Left ventricle myocardium inferior (tissue), 1 donor: ENCODE results near the gene CENPU. TPM values are rescaled to one million over a fixed set of nuclear protein-coding genes. Genes with fewer than 3 reads are reported as not detected.
"Not testable (repeated sequence)": the region's sequence is repeated elsewhere in the genome, so short reads cannot be mapped to it uniquely, and the experiment has no call there.

ENCODE experiments used
- DNase-seq: peaks from one replicate; pipeline ENCODE4 v3.0.0-alpha.2; 2020
- H3K27ac ChIP-seq: fragments of 200-600 bp; replicated peaks from 2 replicates; pipeline ENCODE4 v1.8.0; 2021
- H3K27me3 ChIP-seq: fragments of 200-600 bp; 2 replicates; pipeline ENCODE4 v1.8.0; 2021; ENCODE audit warnings: low read depth
- H3K36me3 ChIP-seq: fragments of 200-600 bp; 2 replicates; pipeline ENCODE4 v1.8.0; 2021
- H3K4me1 ChIP-seq: fragments of 200-600 bp; 2 replicates; pipeline ENCODE4 v1.8.0; 2021
- H3K4me3 ChIP-seq: fragments of 200-600 bp; 2 replicates; pipeline ENCODE4 v1.8.0; 2021; ENCODE audit warnings: mild to moderate bottlenecking, moderate library complexity
- H3K9me3 ChIP-seq: fragments of 200-600 bp; replicated peaks from 2 replicates; pipeline ENCODE4 v1.8.0; 2021
- CTCF ChIP-seq: fragments of 200-600 bp; IDR thresholded peaks from 2 replicates; pipeline ENCODE4 v1.8.0; 2021; ENCODE audit warnings: antibody characterized with exemption, mild to moderate bottlenecking, borderline replicate concordance
- intact Hi-C: fragments of 100-400 bp; cut with micrococcal nuclease; formaldehyde crosslinking; loops from one replicate; pipeline ENCODE4 v1.11.0; 2022
- total RNA-seq: library from RNA; stranded (reverse); fragmentation: NEBNext Ultra II Directional; extraction: Animal tissue kit (Norgen Biotek cat#: 25700); gene quantifications from one replicate; pipeline ENCODE4 v1.2.1, GENCODE V29; 2021
- donor health status: DM: no; HTN: yes; CAD: no; lungs with severe emphysema.

The CENPU gene
- total RNA-seq, 1 donor from 2014 or later, result 1.8 TPM

DNA sequence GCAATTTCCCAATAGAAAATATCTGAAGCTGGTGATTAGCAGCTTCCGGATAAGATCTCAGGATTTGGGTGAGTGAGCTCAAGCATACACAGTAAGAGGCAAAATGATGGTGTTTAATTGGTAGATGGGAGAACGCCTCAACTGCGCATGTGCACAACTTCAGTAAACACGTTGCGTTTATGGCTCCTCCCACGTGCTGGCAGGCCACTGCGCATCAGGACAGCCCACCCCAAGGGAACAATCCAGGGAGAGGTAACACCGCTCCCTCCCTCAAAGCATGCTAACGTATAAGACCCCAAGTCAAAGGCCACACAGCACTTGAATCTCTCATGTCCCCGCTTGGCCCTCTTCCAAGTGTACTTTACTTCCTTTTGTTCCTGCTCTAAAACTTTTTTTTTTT, 10.3 kb upstream of the CENPU start:
- H3K27ac ChIP-seq, result no peak overlapping the region
- H3K36me3 ChIP-seq, result no peaks in the 10 kb centered on the region
- peaks cover 41% of the 10 kb centered on the region for H3K4me1 ChIP-seq
- peaks cover 5% of the 10 kb centered on the region for H3K9me3 ChIP-seq
- H3K27me3 ChIP-seq, result no peaks in the 10 kb centered on the region
- TF ChIP-seq CTCF, result no peak
- DNase-seq, result no peak
- H3K4me3 ChIP-seq, result no peak overlapping the region
- intact Hi-C loops, result no loop called here

DNA sequence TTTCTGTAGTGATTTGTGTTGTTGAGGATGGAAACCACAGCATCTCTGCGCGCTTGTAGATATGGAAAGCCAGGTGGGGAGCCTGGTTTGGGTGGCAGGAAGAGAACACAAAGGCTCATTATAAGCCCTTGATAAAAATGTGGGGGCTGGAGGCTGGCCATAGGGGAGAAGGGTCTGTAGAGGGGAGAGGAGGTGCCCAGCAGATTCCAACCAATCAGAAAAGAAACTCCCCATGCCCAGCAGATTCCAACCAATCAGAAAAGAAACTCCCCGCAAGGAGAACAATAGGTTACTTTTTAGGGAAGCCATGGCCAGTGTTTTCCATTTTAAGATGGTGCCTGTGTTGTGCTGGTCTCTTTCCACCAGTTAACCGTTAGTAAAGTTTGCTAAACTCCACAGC, 9.8 kb upstream of the CENPU start:
- no peaks in the 10 kb centered on the region for H3K27me3 ChIP-seq
- H3K4me3 ChIP-seq, result no peak overlapping the region
- H3K9me3 ChIP-seq, result peaks cover 5% of the 10 kb centered on the region
- TF ChIP-seq CTCF, result no peak
- peaks cover 35% of the 10 kb centered on the region for H3K4me1 ChIP-seq
- no peak for DNase-seq
- H3K36me3 ChIP-seq, result no peaks in the 10 kb centered on the region
- intact Hi-C loops, result no loop called here
- H3K27ac ChIP-seq, result no peak overlapping the region

DNA sequence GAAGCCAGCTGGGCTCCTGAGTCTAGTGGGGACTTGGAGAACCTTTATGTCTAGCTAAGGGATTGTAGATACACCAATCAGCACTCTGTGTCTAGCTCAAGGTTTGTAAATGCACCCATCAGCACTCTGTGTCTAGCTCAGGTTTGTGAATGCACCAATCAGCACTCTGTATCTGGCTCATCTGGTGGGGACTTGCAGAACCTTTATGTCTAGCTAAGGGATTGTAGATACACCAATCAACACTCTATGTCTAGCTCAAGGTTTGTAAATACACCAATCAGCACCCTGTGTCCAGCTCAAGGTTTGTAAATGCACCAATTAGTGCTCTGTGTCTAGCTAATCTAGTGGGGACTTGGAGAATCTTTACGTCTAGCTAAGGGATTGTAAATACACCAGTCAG, 7.8 kb upstream of the CENPU start:
- H3K4me3 ChIP-seq, H3K9me3 ChIP-seq, H3K27ac ChIP-seq, intact Hi-C loops, H3K27me3 ChIP-seq, DNase-seq, H3K36me3 ChIP-seq: not testable (repeated sequence)
- H3K4me1 ChIP-seq, result peaks cover 15% of the 10 kb centered on the region

DNA sequence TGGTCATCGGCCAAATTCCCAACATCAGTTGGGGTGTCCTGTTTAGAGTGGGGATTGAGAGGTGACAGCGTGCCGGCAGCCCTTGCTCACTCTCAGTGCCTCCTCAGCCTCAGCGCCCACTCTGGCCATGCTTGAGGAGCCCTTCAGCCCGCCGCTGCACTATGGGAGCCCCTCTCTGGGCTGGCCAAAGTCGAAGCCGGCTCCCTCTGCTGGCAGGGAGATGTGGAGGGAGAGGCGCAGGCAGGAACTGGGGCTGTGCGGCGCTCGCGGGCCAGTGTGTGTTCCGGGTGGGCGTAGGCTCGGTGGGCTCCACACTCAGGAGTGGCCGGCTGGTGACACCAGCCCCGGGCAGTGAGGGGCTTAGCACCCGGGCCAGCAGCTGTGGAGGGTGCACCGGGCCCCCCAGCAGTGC, 7.1 kb upstream of the CENPU start:
- no peaks in the 10 kb centered on the region for H3K36me3 ChIP-seq
- no peak for TF ChIP-seq CTCF
- no peak overlapping the region for H3K4me3 ChIP-seq
- intact Hi-C loops, result no loop called here
- peaks cover 8% of the 10 kb centered on the region for H3K4me1 ChIP-seq
- no peak overlapping the region for H3K27ac ChIP-seq
- no peaks in the 10 kb centered on the region for H3K27me3 ChIP-seq
- DNase-seq, result no peak
- H3K9me3 ChIP-seq, result peaks cover 5% of the 10 kb centered on the region

- H3K4me1 ChIP-seq, H3K36me3 ChIP-seq, H3K4me3 ChIP-seq, H3K27ac ChIP-seq, DNase-seq, H3K27me3 ChIP-seq, H3K9me3 ChIP-seq, intact Hi-C loops: not testable (repeated sequence)
Observed at GRCh38 chr4:184739575-184739974, 5.7 kb upstream of the CENPU start.

GRCh38 chr4:184734758-184735157, 862 bp upstream of the CENPU start:
- no peak for TF ChIP-seq CTCF
- intact Hi-C loops, result no loop called here
- no peaks in the 10 kb centered on the region for H3K27me3 ChIP-seq
- H3K4me1 ChIP-seq, result peaks cover 24% of the 10 kb centered on the region
- no peak for DNase-seq
- no peaks in the 10 kb centered on the region for H3K36me3 ChIP-seq
- H3K4me3 ChIP-seq, result peak overlapping the region; percentile 74
- peak overlapping the region; percentile 78 for H3K27ac ChIP-seq
- H3K9me3 ChIP-seq, result no peaks in the 10 kb centered on the region

GRCh38 chr4:184732126-184732525, 1.8 kb downstream of the CENPU start:
- Histone ChIP-seq H3K27ac (no peak overlapping the region), H3K4me3 (no peak overlapping the region), H3K9me3 (no peaks in the 10 kb centered on the region), H3K36me3 (no peaks in the 10 kb centered on the region), H3K27me3 (no peaks in the 10 kb centered on the region), H3K4me1 (peaks cover 24% of the 10 kb centered on the region)
- DNase-seq, result no peak
- TF ChIP-seq CTCF, result no peak
- intact Hi-C loops, result no loop called here
